HG03139 (cell line): ENCODE data around the gene TRMT2B.
"Not testable (repeated sequence)": the region's sequence is repeated elsewhere in the genome, so short reads cannot be mapped to it uniquely, and the experiment has no call there.

Experiments used
- ATAC-seq: cut with Tn5 transposase; IDR thresholded peaks from one replicate; pipeline ENCODE4 v1.9.1; 2021; ENCODE audit not compliant: unreplicated experiment

The TRMT2B gene

GRCh38 chrX:101009090-101009489, 42.8 kb downstream of the TRMT2B start:
- no peak for ATAC-seq

GRCh38 chrX:100999451-100999850, 52.5 kb downstream of the TRMT2B start:
- no peak for ATAC-seq

GRCh38 chrX:100995469-100995868, 56.4 kb downstream of the TRMT2B start:
- ATAC-seq: no peak

GRCh38 chrX:100994352-100995281, 57.3 kb downstream of the TRMT2B start:
- peak; percentile 77 for ATAC-seq

- ATAC-seq: no peak
These were observed 61.8 kb downstream of the TRMT2B start for GRCh38 chrX:100990139-100990538.

- no peak for ATAC-seq
These were observed 67.1 kb downstream of the TRMT2B start for GRCh38 chrX:100984818-100985217.

- not testable (repeated sequence) for ATAC-seq
These were observed 70.4 kb downstream of the TRMT2B start for GRCh38 chrX:100981498-100981845.

GRCh38 chrX:100980608-100981497, 71.1 kb downstream of the TRMT2B start:
- ATAC-seq: no peak

- ATAC-seq: no peak
These were observed 71.9 kb downstream of the TRMT2B start for GRCh38 chrX:100979881-100980607.

- no peak for ATAC-seq
These were observed 75.7 kb downstream of the TRMT2B start for GRCh38 chrX:100976211-100976610.

- no peak for ATAC-seq
These were observed 76.7 kb downstream of the TRMT2B start for GRCh38 chrX:100975212-100975611.

GRCh38 chrX:100973411-100973810, 78.5 kb downstream of the TRMT2B start:
- no peak for ATAC-seq

GRCh38 chrX:100969936-100970335, 82.0 kb downstream of the TRMT2B start:
- no peak for ATAC-seq

- no peak for ATAC-seq
These were observed 82.5 kb downstream of the TRMT2B start, which contains the start of gene ARL13A for GRCh38 chrX:100969408-100969807. Gene ARL13A (plus strand): TSS chrX:100969708. CDS start chrX:100973690, 3,982 bp downstream.

- no peak for ATAC-seq
These were observed 87.5 kb downstream of the TRMT2B start for GRCh38 chrX:100964362-100964761.

GRCh38 chrX:100962811-100963210, 89.1 kb downstream of the TRMT2B start:
- ATAC-seq: no peak
